ENCODE data around the gene ZC3H12D. TPM values are rescaled to one million over a fixed set of nuclear protein-coding genes. Genes with fewer than 3 reads are reported as not detected.

Gene ZC3H12D
- total and polyA plus RNA-seq, 2 of the 13 experiments (the other 11 are each of a cell fraction or from before 2014, with no cell fraction given): 1.2 to 2.7 TPM

DNA sequence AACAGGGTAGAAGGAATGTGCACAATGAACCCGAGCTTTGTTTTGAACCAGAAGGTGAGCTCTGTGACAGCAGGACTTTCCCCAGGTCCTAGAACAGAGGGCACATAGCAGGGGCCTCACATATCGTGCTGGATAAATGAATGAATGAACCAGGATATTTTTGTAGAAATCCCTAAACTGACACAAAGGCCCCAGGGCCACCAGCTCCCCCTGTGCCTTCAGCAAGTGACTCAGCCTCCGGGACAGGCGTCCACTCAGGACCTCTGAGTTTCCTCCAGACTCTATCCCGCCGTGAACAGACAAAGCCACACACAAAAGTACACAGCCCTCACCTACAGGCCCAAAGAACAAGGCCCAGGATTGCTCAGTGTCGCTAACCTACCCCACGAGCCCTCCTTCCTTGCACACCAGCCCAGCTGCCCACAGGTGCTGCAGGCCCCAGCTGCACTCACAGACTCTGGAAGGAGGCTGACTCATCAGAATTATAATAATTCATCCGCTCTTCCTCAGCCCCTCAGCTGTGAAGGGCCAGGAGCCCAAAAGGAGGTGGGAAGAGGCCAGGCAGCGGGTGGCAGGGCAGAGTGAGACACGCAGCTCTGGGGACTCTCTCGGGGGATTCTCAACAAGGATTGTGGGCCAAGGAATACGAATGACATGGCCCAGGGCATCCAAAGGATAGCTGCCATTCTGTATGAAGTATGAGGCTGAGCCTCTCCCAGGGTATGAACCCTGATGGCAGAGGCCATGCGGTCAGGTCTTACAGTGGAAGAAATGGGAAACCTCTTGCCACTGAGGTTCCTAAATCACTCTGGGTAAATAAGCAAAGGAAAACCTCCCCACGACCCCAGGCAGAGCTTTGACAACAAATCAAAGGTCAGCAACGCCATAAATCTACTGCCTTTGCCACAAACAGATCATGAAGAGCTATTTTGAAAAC is 43.8 kb downstream of the ZC3H12D start (continued):
- TF ChIP-seq, protein P1, sequence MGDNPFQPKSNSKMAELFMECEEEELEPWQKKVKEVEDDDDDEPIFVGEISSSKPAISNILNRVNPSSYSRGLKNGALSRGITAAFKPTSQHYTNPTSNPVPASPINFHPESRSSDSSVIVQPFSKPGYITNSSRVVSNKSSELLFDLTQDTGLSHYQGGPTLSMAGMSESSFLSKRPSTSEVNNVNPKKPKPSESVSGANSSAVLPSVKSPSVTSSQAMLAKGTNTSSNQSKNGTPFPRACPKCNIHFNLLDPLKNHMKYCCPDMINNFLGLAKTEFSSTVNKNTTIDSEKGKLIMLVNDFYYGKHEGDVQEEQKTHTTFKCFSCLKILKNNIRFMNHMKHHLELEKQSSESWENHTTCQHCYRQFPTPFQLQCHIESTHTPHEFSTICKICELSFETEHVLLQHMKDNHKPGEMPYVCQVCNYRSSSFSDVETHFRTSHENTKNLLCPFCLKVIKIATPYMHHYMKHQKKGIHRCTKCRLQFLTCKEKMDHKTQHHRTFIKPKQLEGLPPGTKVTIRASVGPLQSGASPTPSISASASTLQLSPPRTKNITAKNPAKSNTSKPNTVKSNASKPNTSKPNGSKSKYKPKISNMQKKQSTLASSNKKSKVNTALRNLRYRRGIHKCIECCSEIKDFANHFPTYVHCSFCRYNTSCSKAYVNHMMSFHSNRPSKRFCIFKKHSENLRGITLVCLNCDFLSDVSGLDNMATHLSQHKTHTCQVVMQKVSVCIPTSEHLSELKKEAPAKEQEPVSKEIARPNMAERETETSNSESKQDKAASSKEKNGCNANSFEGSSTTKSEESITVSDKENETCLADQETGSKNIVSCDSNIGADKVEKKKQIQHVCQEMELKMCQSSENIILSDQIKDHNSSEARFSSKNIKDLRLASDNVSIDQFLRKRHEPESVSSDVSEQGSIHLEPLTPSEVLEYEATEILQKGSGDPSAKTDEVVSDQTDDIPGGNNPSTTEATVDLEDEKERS (CRISPR knock-in tag; IDR thresholded peaks at IDR 0.05): no peak
- TF ChIP-seq, protein P2, sequence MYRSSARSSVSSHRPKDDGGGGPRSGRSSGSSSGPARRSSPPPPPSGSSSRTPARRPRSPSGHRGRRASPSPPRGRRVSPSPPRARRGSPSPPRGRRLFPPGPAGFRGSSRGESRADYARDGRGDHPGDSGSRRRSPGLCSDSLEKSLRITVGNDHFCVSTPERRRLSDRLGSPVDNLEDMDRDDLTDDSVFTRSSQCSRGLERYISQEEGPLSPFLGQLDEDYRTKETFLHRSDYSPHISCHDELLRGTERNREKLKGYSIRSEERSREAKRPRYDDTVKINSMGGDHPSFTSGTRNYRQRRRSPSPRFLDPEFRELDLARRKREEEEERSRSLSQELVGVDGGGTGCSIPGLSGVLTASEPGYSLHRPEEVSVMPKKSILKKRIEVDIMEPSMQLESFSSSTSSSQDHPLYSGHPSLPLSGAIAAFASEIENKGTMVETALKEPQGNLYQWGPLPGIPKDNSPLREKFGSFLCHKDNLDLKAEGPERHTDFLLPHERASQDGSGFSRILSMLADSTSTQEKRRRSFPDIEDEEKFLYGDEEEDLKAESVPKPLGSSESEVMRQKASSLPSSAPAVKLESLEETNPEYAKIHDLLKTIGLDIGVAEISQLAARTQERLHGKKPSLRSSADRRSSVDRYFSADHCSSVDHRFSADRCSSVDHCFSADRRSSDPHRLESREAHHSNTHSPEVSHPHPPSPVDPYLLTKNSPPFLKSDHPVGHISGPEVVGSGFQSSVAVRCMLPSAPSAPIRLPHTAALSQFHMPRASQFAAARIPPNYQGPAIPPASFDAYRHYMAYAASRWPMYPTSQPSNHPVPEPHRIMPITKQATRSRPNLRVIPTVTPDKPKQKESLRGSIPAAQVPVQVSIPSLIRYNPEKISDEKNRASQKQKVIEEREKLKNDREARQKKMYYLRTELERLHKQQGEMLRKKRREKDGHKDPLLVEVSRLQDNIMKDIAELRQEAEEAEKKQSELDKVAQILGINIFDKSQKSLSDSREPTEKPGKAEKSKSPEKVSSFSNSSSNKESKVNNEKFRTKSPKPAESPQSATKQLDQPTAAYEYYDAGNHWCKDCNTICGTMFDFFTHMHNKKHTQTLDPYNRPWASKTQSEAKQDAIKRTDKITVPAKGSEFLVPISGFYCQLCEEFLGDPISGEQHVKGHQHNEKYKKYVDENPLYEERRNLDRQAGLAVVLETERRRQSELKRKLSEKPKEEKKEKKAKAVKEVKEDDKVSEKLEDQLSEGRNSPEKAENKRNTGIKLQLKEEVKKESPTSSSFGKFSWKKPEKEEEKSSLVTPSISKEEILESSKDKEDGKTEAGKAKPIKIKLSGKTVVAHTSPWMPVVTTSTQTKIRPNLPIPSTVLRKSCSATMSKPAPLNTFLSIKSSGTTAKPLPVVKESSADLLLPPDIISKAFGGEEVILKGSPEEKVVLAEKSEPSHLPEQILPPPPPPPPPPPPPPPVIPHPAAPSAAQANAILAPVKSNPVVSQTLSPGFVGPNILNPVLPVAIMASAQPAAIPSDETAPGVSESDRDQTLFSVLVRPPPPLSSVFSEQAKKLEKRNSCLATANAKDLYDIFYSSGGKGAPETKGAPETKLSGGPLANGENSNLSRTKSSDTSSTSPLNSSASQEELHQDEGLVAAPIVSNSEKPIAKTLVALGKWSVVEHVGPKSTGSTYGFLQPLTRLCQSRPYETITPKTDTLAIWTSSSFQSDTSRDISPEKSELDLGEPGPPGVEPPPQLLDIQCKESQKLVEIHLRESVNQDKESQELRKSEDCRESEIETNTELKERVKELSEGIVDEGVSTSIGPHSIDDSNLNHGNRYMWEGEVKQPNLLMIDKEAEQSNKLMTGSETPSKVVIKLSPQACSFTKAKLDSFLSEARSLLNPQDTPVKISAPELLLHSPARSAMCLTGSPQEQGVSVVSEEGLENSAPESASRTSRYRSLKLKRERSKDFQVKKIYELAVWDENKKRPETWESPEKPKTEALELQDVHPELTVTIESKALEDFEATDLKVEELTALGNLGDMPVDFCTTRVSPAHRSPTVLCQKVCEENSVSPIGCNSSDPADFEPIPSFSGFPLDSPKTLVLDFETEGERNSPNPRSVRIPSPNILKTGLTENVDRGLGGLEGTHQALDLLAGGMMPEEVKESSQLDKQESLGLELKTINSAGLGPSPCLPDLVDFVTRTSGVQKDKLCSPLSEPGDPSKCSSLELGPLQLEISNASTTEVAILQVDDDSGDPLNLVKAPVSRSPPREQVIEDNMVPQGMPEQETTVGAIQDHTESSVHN (CRISPR knock-in tag; IDR thresholded peaks at IDR 0.05): no peak
- TF ChIP-seq POLR2AphosphoS5 (IDR thresholded peaks at IDR 0.05; ENCODE audit: low read depth, low read length): no peak
- TF ChIP-seq ZNF589 (CRISPR knock-in tag; conservative IDR thresholded peaks at IDR 0.05): no peak
- no peak for TF ChIP-seq SRSF1 (optimal IDR thresholded peaks at IDR 0.05; ENCODE audit: low read depth, low read length)
- no peak for TF ChIP-seq REXO4 (CRISPR knock-in tag; IDR thresholded peaks at IDR 0.05; ENCODE audit: borderline replicate concordance)
- TF ChIP-seq, protein P3, sequence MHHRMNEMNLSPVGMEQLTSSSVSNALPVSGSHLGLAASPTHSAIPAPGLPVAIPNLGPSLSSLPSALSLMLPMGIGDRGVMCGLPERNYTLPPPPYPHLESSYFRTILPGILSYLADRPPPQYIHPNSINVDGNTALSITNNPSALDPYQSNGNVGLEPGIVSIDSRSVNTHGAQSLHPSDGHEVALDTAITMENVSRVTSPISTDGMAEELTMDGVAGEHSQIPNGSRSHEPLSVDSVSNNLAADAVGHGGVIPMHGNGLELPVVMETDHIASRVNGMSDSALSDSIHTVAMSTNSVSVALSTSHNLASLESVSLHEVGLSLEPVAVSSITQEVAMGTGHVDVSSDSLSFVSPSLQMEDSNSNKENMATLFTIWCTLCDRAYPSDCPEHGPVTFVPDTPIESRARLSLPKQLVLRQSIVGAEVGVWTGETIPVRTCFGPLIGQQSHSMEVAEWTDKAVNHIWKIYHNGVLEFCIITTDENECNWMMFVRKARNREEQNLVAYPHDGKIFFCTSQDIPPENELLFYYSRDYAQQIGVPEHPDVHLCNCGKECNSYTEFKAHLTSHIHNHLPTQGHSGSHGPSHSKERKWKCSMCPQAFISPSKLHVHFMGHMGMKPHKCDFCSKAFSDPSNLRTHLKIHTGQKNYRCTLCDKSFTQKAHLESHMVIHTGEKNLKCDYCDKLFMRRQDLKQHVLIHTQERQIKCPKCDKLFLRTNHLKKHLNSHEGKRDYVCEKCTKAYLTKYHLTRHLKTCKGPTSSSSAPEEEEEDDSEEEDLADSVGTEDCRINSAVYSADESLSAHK (CRISPR knock-in tag; IDR thresholded peaks at IDR 0.05; ENCODE audit: borderline replicate concordance): no peak
- peak; percentile 65 for TF ChIP-seq ZFY (CRISPR knock-in tag; IDR thresholded peaks at IDR 0.05)
- no peak for TF ChIP-seq SMYD3 (CRISPR knock-in tag; IDR thresholded peaks at IDR 0.05)
- no peak for TF ChIP-seq CREB1 (IDR thresholded peaks at IDR 0.05)
- TF ChIP-seq CREB1 (CRISPR knock-in tag; IDR thresholded peaks at IDR 0.05): no peak
- no peak for TF ChIP-seq ZFAT (CRISPR knock-in tag; conservative IDR thresholded peaks at IDR 0.05)
- TF ChIP-seq MXD4 (CRISPR knock-in tag; IDR thresholded peaks at IDR 0.05): no peak
- TF ChIP-seq FIP1L1 (IDR thresholded peaks at IDR 0.05; ENCODE audit: borderline replicate concordance, insufficient read depth, low read depth, low read length): no peak
- no peak for TF ChIP-seq ETV5 (CRISPR knock-in tag; IDR thresholded peaks at IDR 0.05; ENCODE audit: borderline replicate concordance)

Measured in HepG2 (cell line).